Panc1 (cell line): Measurements from ENCODE around the gene GFPT1. TPM values are rescaled to one million over a fixed set of nuclear protein-coding genes. Genes with fewer than 3 reads are reported as not detected.

Experiments
- ATAC-seq: fragments of 200-7000 bp; cut with Tn5 transposase; 2 replicates; pipeline ENCODE4 v1.9.1; 2020; ENCODE audit warnings: mild to moderate bottlenecking, moderate library complexity
- BruUV-seq: library from RNA; stranded (reverse); fragments of 400-500 nt; replicated peaks from 2 replicates; lab custom pipeline; 2021; lab: Mats Ljungman, UMichigan
- CTCF ChIA-PET: fragments of 300-600 bp; sonication (Branson Sonifier 250); formaldehyde crosslinking; loops from one replicate; lab custom pipeline; 2022; ENCODE audit warnings: antibody characterized with exemption; lab: Charles Lee
- POLR2A ChIA-PET: fragments of 300-600 bp; sonication (Branson Sonifier 250); formaldehyde crosslinking; loops from one replicate; lab custom pipeline; 2022; ENCODE audit warnings: antibody characterized with exemption; lab: Charles Lee
- DNase-seq: peaks from one replicate; pipeline ENCODE4 v3.0.0-alpha.2; 2010; ENCODE audit warnings: low read depth, low spot score
- H3K27ac ChIP-seq: 2 replicates; pipeline ENCODE4 v1.5.1; 2011; ENCODE audit warnings: mild to moderate bottlenecking, low read length, inconsistent platforms
- H3K27me3 ChIP-seq: fragments of 200-500 bp; sonication (Bioruptor generic); 2 replicates; pipeline ENCODE4 v1.6.0; 2014; ENCODE audit warnings: low read length, inconsistent platforms; ENCODE audit not compliant: control insufficient read depth, insufficient read depth
- H3K36me3 ChIP-seq: fragments of 200-500 bp; sonication (Bioruptor generic); 2 replicates; pipeline ENCODE4 v1.5.1; 2014; ENCODE audit warnings: inconsistent platforms, mild to moderate bottlenecking, low read length, moderate library complexity; ENCODE audit not compliant: control insufficient read depth, insufficient read depth
- H3K4me1 ChIP-seq: 2 replicates; pipeline ENCODE4 v1.5.1; 2011; ENCODE audit warnings: inconsistent platforms, mild to moderate bottlenecking, low read length, moderate library complexity; ENCODE audit not compliant: control insufficient read depth, insufficient read depth
- H3K4me3 ChIP-seq, 2 experiments: 2 replicates each; pipeline ENCODE4 v1.5.1; 2011 to 2012; ENCODE audit warnings: low read depth in 2 of 2, low read length in 2 of 2, mild to moderate bottlenecking in 2 of 2, inconsistent platforms in 1 of 2, moderate library complexity in 1 of 2
- H3K9me3 ChIP-seq: fragments of 200-500 bp; sonication (Bioruptor generic); 2 replicates; pipeline ENCODE4 v1.5.1; 2014; ENCODE audit warnings: low read depth, mild to moderate bottlenecking, inconsistent platforms, low read length, moderate library complexity; ENCODE audit not compliant: control insufficient read depth, insufficient read depth
- CTCF ChIP-seq: fragments of 450-650 bp; IDR thresholded peaks from 2 replicates; pipeline ENCODE4 v1.5.1; 2017; ENCODE audit warnings: mild to moderate bottlenecking
- POLR2AphosphoS5 ChIP-seq: IDR thresholded peaks from 2 replicates; pipeline ENCODE4 v1.6.1; 2012; ENCODE audit warnings: mild to moderate bottlenecking, low read depth, low read length, moderate library complexity
- REST ChIP-seq, 2 experiments: IDR thresholded peaks; 2 replicates each; pipeline ENCODE4 v1.6.1; 2011 to 2012; ENCODE audit warnings: low read depth in 2 of 2, control low read depth in 1 of 2, low read length in 1 of 2, mild to moderate bottlenecking in 1 of 2, moderate library complexity in 1 of 2; ENCODE audit not compliant: insufficient read depth in 1 of 2
- SIN3A ChIP-seq: IDR thresholded peaks from 2 replicates; pipeline ENCODE4 v1.6.1; 2012; ENCODE audit warnings: low read depth, mild to moderate bottlenecking, low read length, moderate library complexity, borderline replicate concordance; ENCODE audit not compliant: insufficient read depth
- TCF7L2 ChIP-seq: IDR thresholded peaks from 2 replicates; pipeline ENCODE4 v1.6.1; 2011; ENCODE audit warnings: mild to moderate bottlenecking, low read depth, low read length, inconsistent platforms
- in situ Hi-C: cut with HindIII; loops from 2 replicates; pipeline ENCODE4 v1.10.0; 2016; ENCODE audit warnings: low sequenced_read_pairs, low pct_unique_long_range_greater_than_20kb
- intact Hi-C: fragments of 100-400 bp; cut with micrococcal nuclease; formaldehyde crosslinking; loops from one replicate; pipeline ENCODE4 v1.10.0; 2022; ENCODE audit not compliant: unreplicated experiment
- total RNA-seq: library from RNA; stranded (reverse); gene quantifications from one replicate; pipeline ENCODE4 v1.2.1, GENCODE V29; 2021; ENCODE audit not compliant: unreplicated experiment

Gene GFPT1
- total RNA-seq, 1 experiment from 2014 or later: 53.0 TPM

GRCh38 chr2:69340101-69340775, 46.8 kb downstream of the GFPT1 start:
- intact Hi-C loops: no loop called here
- in situ Hi-C loops: no loop called here
- POLR2A ChIA-PET: no interaction called here
- Histone ChIP-seq H3K36me3 (peaks cover 36% of the 10 kb centered on the region), H3K9me3 (no peaks in the 10 kb centered on the region), H3K4me3 (no peak overlapping the region), H3K4me1 (no peaks in the 10 kb centered on the region), H3K27ac (no peak overlapping the region), H3K27me3 (no peaks in the 10 kb centered on the region)
- no TSS peak for BruUV-seq
- DNase-seq (no peak), ATAC-seq (no peak)
- CTCF ChIA-PET: no interaction called here
- TF ChIP-seq CTCF (no peak), SIN3A (no peak), TCF7L2 (no peak), REST (IDR thresholded peaks at IDR 0.05; ENCODE audit: insufficient read depth in 1 of 2, low read depth in 2 of 2, low read length in 1 of 2) (no peak), POLR2AphosphoS5 (no peak)

GRCh38 chr2:69335311-69335710, 51.7 kb downstream of the GFPT1 start:
- in situ Hi-C loops: no loop called here
- CTCF ChIA-PET: no interaction called here
- TF ChIP-seq REST (IDR thresholded peaks at IDR 0.05; ENCODE audit: insufficient read depth in 1 of 2, low read depth in 2 of 2, low read length in 1 of 2) (no peak), SIN3A (no peak), POLR2AphosphoS5 (no peak), CTCF (no peak), TCF7L2 (no peak)
- no peaks in the 10 kb centered on the region for H3K4me1 ChIP-seq
- intact Hi-C loops: no loop called here
- no peak overlapping the region for H3K4me3 ChIP-seq
- H3K27ac ChIP-seq: no peak overlapping the region
- DNase-seq (no peak), ATAC-seq (no peak)
- peaks cover 27% of the 10 kb centered on the region for H3K36me3 ChIP-seq
- H3K9me3 ChIP-seq: no peaks in the 10 kb centered on the region
- POLR2A ChIA-PET: no interaction called here
- H3K27me3 ChIP-seq: no peaks in the 10 kb centered on the region
- BruUV-seq: no TSS peak
